T-helper 17 cell (primary cell): Measurements from ENCODE around the gene ITGA3. TPM values are rescaled to one million over a fixed set of nuclear protein-coding genes. Genes with fewer than 3 reads are reported as not detected.

Experiments used
- ATAC-seq: fragments of 150-1000 bp; cut with Tn5 transposase; 2 replicates; pipeline ENCODE4 v1.10.0; 2021; ENCODE audit warnings: mild to moderate bottlenecking, moderate library complexity
- DNase-seq, 3 donors: peaks; one replicate each; pipeline versions ENCODE4 v3.0.0 to v3.0.0-alpha.2; 2020 to 2021
- H3K9me3 ChIP-seq: one replicate; pipeline ENCODE4 v1.7.0; 2013; ENCODE audit warnings: low read length, mild to moderate bottlenecking; ENCODE audit not compliant: control insufficient read depth, poor library complexity, severe bottlenecking
- H3K27ac Mint-ChIP-seq: one replicate; pipeline ENCODE4 v1.8.0; 2022; ENCODE audit warnings: mild to moderate bottlenecking, moderate library complexity, mixed read lengths
- H3K27me3 Mint-ChIP-seq: one replicate; pipeline ENCODE4 v1.8.0; 2022; ENCODE audit warnings: mixed read lengths
- H3K36me3 Mint-ChIP-seq: one replicate; pipeline ENCODE4 v1.8.0; 2022; ENCODE audit warnings: low read depth, mixed read lengths
- H3K4me1 Mint-ChIP-seq: one replicate; pipeline ENCODE4 v1.8.0; 2022; ENCODE audit warnings: mild to moderate bottlenecking, mixed read lengths
- H3K4me3 Mint-ChIP-seq: one replicate; pipeline ENCODE4 v1.8.0; 2022; ENCODE audit warnings: mild to moderate bottlenecking, moderate library complexity, mixed read lengths
- total RNA-seq, 4 donors: library from RNA in 2 of 4; stranded (reverse) in 2 of 4; gene quantifications; one replicate each; pipeline ENCODE4 v1.2.3 and lab custom pipeline; 2022 to 2026

The ITGA3 gene
- total RNA-seq, 2 donors from 2014 or later, result 8.0 to 10.6 TPM

- DNase-seq (no peak), ATAC-seq (no peak)
- Mint-ChIP-seq H3K4me3 (no peak overlapping the region), H3K4me1 (peaks cover 36% of the 10 kb centered on the region), H3K27me3 (no peaks in the 10 kb centered on the region), H3K36me3 (peaks cover 4% of the 10 kb centered on the region), H3K27ac (no peak overlapping the region)
- H3K9me3 ChIP-seq, result no peaks in the 10 kb centered on the region
Measured at GRCh38 chr17:50099003-50099402, 43.1 kb downstream of the ITGA3 start.

- Mint-ChIP-seq H3K36me3 (peaks cover 2% of the 10 kb centered on the region), H3K27me3 (no peaks in the 10 kb centered on the region), H3K4me3 (no peak overlapping the region), H3K27ac (no peak overlapping the region), H3K4me1 (peaks cover 28% of the 10 kb centered on the region)
- no peaks in the 10 kb centered on the region for H3K9me3 ChIP-seq
- ATAC-seq (no peak), DNase-seq (no peak)
Measured at GRCh38 chr17:50100480-50100883, 44.6 kb downstream of the ITGA3 start.

- Mint-ChIP-seq H3K27me3 (no peaks in the 10 kb centered on the region), H3K4me3 (no peak overlapping the region), H3K27ac (no peak overlapping the region), H3K4me1 (peaks cover 23% of the 10 kb centered on the region), H3K36me3 (peaks cover 2% of the 10 kb centered on the region)
- no peak for ATAC-seq
- no peaks in the 10 kb centered on the region for H3K9me3 ChIP-seq
- no peak for DNase-seq
Measured at GRCh38 chr17:50100921-50101345, 45.0 kb downstream of the ITGA3 start.

- peaks cover 21% of the 10 kb centered on the region for H3K4me1 Mint-ChIP-seq
- no peak overlapping the region for H3K27ac Mint-ChIP-seq
- H3K36me3 Mint-ChIP-seq, result peaks cover 4% of the 10 kb centered on the region
- H3K4me3 Mint-ChIP-seq, result no peak overlapping the region
- ATAC-seq (no peak), DNase-seq (no peak)
- no peaks in the 10 kb centered on the region for H3K9me3 ChIP-seq
- H3K27me3 Mint-ChIP-seq, result no peaks in the 10 kb centered on the region
Measured at GRCh38 chr17:50101346-50102163, 45.6 kb downstream of the ITGA3 start.

- DNase-seq, result no peak
- Mint-ChIP-seq H3K36me3 (peaks cover 6% of the 10 kb centered on the region), H3K27ac (no peak overlapping the region), H3K4me3 (no peak overlapping the region), H3K4me1 (peaks cover 15% of the 10 kb centered on the region), H3K27me3 (no peaks in the 10 kb centered on the region)
- H3K9me3 ChIP-seq, result no peaks in the 10 kb centered on the region
- ATAC-seq, result no peak
Measured at GRCh38 chr17:50102164-50102991, 46.5 kb downstream of the ITGA3 start.

GRCh38 chr17:50103252-50103651 is 47.3 kb downstream of the ITGA3 start:
- no peak for ATAC-seq

GRCh38 chr17:50103941-50104340 is 48.0 kb downstream of the ITGA3 start:
- Mint-ChIP-seq H3K4me1 (peaks cover 13% of the 10 kb centered on the region), H3K36me3 (peaks cover 9% of the 10 kb centered on the region), H3K27me3 (no peaks in the 10 kb centered on the region), H3K4me3 (no peak overlapping the region), H3K27ac (no peak overlapping the region)
- no peaks in the 10 kb centered on the region for H3K9me3 ChIP-seq
- DNase-seq (no peak), ATAC-seq (no peak)

More at GRCh38 chr17:50103252-50103651, 47.3 kb downstream of the ITGA3 start:
- no peaks in the 10 kb centered on the region for H3K9me3 ChIP-seq
- Mint-ChIP-seq H3K4me3 (no peak overlapping the region), H3K27me3 (no peaks in the 10 kb centered on the region), H3K36me3 (peaks cover 6% of the 10 kb centered on the region), H3K27ac (no peak overlapping the region), H3K4me1 (peaks cover 13% of the 10 kb centered on the region)
- DNase-seq, result no peak

GRCh38 chr17:50105811-50106210 is 49.9 kb downstream of the ITGA3 start:
- ATAC-seq (no peak), DNase-seq (no peak)
- H3K27ac Mint-ChIP-seq, result no peak overlapping the region
- H3K36me3 Mint-ChIP-seq, result peaks cover 9% of the 10 kb centered on the region
- H3K4me3 Mint-ChIP-seq, result no peak overlapping the region
- H3K4me1 Mint-ChIP-seq, result peaks cover 5% of the 10 kb centered on the region
- H3K9me3 ChIP-seq, result no peaks in the 10 kb centered on the region
- no peaks in the 10 kb centered on the region for H3K27me3 Mint-ChIP-seq

- peaks cover 9% of the 10 kb centered on the region for H3K36me3 Mint-ChIP-seq
- H3K4me3 Mint-ChIP-seq, result no peak overlapping the region
- DNase-seq (no peak), ATAC-seq (no peak)
- H3K9me3 ChIP-seq, result no peaks in the 10 kb centered on the region
- H3K4me1 Mint-ChIP-seq, result peaks cover 5% of the 10 kb centered on the region
- H3K27me3 Mint-ChIP-seq, result no peaks in the 10 kb centered on the region
- H3K27ac Mint-ChIP-seq, result no peak overlapping the region
Measured at GRCh38 chr17:50106393-50107131, 50.7 kb downstream of the ITGA3 start.

GRCh38 chr17:50107790-50108414 is 52.0 kb downstream of the ITGA3 start:
- Mint-ChIP-seq H3K27me3 (no peaks in the 10 kb centered on the region), H3K27ac (no peak overlapping the region)
- no peak for ATAC-seq

GRCh38 chr17:50108556-50108955 is 52.6 kb downstream of the ITGA3 start:
- DNase-seq (no peak), ATAC-seq (no peak)
- Mint-ChIP-seq H3K27me3 (no peaks in the 10 kb centered on the region), H3K4me1 (peaks cover 2% of the 10 kb centered on the region), H3K27ac (no peak overlapping the region), H3K4me3 (no peak overlapping the region), H3K36me3 (peaks cover 9% of the 10 kb centered on the region)
- H3K9me3 ChIP-seq, result no peaks in the 10 kb centered on the region

More at GRCh38 chr17:50107790-50108414, 52.0 kb downstream of the ITGA3 start:
- no peak for DNase-seq
- no peaks in the 10 kb centered on the region for H3K9me3 ChIP-seq
- Mint-ChIP-seq H3K4me3 (no peak overlapping the region), H3K4me1 (peaks cover 5% of the 10 kb centered on the region), H3K36me3 (peaks cover 9% of the 10 kb centered on the region)

- ATAC-seq (no peak), DNase-seq (no peak)
- Mint-ChIP-seq H3K4me1 (peaks cover 2% of the 10 kb centered on the region), H3K27me3 (no peaks in the 10 kb centered on the region), H3K36me3 (peaks cover 9% of the 10 kb centered on the region), H3K27ac (no peak overlapping the region), H3K4me3 (no peak overlapping the region)
- no peaks in the 10 kb centered on the region for H3K9me3 ChIP-seq
Measured at GRCh38 chr17:50109207-50109606, 53.3 kb downstream of the ITGA3 start.
